Measurements from ENCODE around the gene RALGPS1.

Gene RALGPS1

GRCh38 chr9:127182901-127183746 lies 268.5 kb downstream of the RALGPS1 start:
- DNase-seq (ENCODE audit: low read depth in 2 of 2, low spot score in 1 of 2), result no peak

GRCh38 chr9:127183814-127184582 lies 269.4 kb downstream of the RALGPS1 start:
- no peak for DNase-seq (ENCODE audit: low read depth in 2 of 2, low spot score in 1 of 2)

DNA sequence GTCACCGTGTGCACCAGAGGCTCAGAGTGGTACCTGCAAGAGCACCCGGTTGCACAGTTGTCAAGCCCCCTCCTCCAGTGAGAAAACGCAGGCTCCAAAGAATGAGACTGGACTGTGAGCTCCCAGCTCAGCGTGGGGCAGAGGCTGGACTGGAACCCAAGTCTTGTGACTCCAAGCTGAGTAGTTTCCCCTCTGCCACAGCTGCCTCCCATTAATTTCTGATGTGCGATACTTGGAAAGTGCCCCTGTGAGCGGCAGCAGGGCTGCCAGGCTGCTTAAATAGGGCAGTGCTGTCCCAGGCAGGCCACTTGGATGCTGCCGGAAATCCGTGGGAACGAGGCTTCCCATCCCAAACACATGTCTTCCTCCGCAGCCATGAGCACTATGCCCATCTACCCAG lies 270.1 kb downstream of the RALGPS1 start:
- no peak for DNase-seq (ENCODE audit: low read depth in 2 of 2, low spot score in 1 of 2)

- DNase-seq (ENCODE audit: low read depth in 2 of 2, low spot score in 1 of 2), result no peak
Measured at GRCh38 chr9:127185181-127185580, 270.6 kb downstream of the RALGPS1 start.

DNA sequence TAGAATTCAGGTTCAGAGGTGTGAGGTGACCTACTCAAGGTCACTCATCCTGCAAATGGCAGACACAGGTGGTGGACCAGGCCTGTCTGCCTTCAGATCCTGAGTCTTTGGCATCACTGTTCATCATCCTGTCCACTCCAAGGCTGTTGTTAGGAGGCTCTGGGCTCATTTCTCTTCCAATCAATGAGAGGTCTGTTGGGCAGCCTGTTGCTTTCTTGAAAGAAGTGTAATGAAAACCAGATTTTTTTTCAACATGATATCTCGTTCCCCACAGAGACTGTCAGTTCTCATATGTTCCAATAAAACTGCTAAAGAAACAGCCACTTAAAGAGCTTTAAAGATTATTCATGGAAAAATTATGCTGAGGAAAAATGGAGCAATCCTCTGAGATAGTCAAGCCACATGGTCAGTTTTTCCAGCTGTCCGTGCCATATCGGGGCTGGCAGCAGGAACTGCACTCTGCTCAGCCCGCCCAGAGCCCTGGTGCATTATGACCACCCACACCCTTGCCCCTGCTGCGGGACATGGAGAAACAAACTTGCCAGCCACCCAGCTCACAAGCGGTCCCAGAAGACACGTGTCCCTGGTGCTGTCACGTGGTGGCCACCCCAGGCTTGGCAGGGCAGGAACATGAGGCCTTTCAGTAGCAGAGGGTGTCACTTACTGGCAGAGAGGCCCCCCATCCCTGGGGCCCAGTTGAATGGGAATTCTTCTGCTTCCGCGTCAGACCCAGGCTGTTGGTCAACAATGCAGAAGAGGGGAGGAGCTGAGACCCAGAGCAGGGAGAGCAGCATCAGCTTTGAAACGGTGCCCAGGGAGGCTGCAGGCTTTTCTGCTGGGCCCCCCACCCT lies 271.6 kb downstream of the RALGPS1 start:
- no peak for DNase-seq (ENCODE audit: low read depth in 2 of 2, low spot score in 1 of 2)

- no peak for DNase-seq (ENCODE audit: low read depth in 2 of 2, low spot score in 1 of 2)
Measured at GRCh38 chr9:127186806-127187205, 272.2 kb downstream of the RALGPS1 start.

GRCh38 chr9:127187231-127187956 lies 272.8 kb downstream of the RALGPS1 start:
- no peak for DNase-seq (ENCODE audit: low read depth in 2 of 2, low spot score in 1 of 2)

DNA sequence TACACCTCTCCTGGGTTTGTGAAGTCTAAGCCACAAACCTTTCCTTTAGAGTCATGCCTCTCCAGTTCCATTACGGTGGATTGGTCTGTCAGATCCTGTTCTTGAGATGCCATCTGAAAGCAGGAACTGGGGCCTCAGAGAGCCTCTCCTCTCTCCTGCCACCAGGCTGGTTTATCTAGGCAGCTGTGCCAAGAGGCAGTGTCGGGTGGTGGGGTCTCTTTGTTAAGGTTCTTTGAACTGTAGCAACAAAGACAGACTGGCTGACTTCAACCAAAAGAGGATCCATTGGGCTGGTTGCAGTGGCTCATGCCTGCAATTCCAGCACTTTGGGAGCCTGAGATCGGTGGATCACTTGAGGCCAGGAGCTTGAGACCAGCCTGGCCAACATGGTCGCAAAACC lies 273.8 kb downstream of the RALGPS1 start:
- no peak for DNase-seq (ENCODE audit: low read depth in 2 of 2, low spot score in 1 of 2)

DNA sequence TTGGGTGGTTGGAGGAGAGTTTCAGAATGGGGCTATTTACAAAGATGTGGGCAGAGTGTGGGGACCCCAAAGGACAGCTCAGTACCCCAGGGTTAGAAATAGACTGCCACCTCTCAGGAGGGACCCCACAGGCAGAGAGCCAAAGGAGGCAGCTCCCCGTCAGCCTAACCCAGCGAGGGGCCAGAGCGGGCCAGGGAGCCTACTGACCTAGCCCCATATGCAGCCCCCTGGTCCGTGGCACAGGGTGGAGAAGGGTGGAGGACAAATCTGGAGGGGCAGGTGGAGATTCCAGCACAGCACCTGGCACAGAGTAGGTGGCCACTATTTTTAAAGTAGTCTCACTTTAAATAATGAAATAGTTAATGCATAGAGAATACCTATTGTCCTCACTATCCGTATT lies 275.0 kb downstream of the RALGPS1 start:
- DNase-seq (ENCODE audit: low read depth in 2 of 2, low spot score in 1 of 2), result no peak

GRCh38 chr9:127192744-127193143 lies 278.2 kb downstream of the RALGPS1 start:
- DNase-seq (ENCODE audit: low read depth in 2 of 2, low spot score in 1 of 2), result no peak

- DNase-seq (ENCODE audit: low read depth in 2 of 2, low spot score in 1 of 2), result no peak
Measured at GRCh38 chr9:127193483-127193882, 278.9 kb downstream of the RALGPS1 start.

GRCh38 chr9:127194881-127195713 lies 280.5 kb downstream of the RALGPS1 start:
- DNase-seq (ENCODE audit: low read depth in 2 of 2, low spot score in 1 of 2), result no peak

DNA sequence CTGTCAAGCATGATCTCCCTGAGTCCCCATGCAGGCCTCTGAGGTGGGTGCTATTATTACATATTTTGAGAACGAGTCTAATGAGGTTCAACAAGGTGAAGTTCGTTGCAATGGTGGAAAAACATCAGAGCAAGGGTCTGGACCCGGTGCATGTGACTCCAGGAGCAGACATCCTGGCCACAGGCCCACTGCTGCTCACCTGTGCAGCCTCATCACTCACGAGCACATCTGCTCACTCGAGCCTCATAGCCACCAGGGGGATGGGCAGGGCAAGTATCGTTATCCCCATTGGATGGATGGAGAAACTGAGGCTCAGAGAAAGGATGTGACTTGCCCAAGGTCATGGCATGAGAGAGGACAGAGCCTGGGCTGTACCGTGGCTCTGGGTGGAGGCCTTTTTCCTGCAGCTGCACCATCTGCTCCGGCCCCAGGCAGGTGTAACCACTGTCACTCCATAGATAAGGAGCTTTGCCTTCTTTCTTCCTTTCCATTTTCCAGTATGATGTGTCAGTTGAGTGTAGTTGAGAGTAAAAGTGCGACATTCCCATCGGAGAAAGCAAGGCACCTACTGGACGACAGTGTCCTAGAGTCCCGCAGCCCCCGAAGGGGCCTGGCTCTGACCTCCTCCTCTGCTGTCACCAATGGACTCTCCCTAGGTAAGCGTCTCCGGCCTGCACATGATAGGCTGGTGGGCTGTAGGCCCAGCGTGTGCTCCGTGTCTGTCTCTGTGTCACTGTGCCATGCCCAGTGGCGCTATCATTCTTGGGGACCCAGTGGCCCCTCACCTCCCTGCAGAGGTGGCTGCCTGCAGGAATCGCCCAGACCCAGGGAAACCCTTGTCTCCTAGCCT lies 281.6 kb downstream of the RALGPS1 start:
- DNase-seq (ENCODE audit: low read depth in 2 of 2, low spot score in 1 of 2), result no peak

GRCh38 chr9:127196826-127197145 lies 282.2 kb downstream of the RALGPS1 start:
- DNase-seq (ENCODE audit: low read depth in 2 of 2, low spot score in 1 of 2), result no peak

DNA sequence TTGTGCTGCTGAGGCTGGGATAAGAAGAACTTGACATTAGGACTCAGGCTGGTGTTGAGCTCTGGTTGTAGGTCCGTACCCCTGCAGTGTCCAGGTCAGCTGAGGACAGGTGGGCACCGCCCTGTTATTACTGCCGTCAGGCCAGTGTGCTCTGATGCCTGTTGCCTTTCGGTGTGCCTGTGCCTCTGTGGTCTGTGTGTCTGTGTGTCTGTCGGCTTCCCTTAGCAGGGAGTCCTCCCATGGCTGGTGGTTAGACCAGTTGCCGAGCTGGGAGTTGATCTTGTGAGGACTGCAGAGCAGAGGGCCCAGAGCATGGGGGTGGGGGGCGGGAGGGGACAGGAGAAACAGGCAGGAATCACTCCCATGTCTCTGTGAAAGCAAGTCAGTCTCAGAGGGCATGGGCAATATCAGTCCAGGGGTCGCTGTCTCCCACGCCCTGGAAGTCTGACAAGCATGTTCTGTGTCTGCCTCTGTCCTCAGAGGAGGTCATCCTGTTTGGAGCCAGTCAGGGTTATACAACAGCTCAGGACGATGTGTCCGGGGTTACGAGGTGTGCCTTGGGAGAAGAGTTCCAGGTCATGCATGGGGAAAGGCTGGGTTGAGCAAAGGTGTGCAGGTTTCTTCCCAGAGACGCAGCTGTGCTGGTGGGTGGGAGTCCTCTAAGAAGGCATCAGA lies 282.7 kb downstream of the RALGPS1 start:
- no peak for DNase-seq (ENCODE audit: low read depth in 2 of 2, low spot score in 1 of 2)

- no peak for DNase-seq (ENCODE audit: low read depth in 2 of 2, low spot score in 1 of 2)
Measured at GRCh38 chr9:127197861-127198430, 283.4 kb downstream of the RALGPS1 start.

GRCh38 chr9:127198587-127198986 lies 284.0 kb downstream of the RALGPS1 start:
- DNase-seq (ENCODE audit: low read depth in 2 of 2, low spot score in 1 of 2), result no peak

Measured in stimulated activated CD8-positive, alpha-beta memory T cell treated with anti-CD3 and anti-CD28 coated beads, Interleukin-4, amount 100 ng/mL, for 1 hour (primary cell).